H9 (cell line): ENCODE data around the gene TUNAR. TPM values are rescaled to one million over a fixed set of nuclear protein-coding genes. Genes with fewer than 3 reads are reported as not detected.
A peak's percentile ranks its signal among the peaks of the same experiment; 100 is the strongest.

ENCODE experiments used
- DNase-seq: peaks from one replicate; pipeline ENCODE4 v3.0.0-alpha.2; 2017
- H2AFZ ChIP-seq: one replicate; pipeline ENCODE4 v1.6.1; 2013; ENCODE audit warnings: mild to moderate bottlenecking, low read length, control low read depth, moderate library complexity
- H2AK5ac ChIP-seq: 2 replicates; pipeline ENCODE4 v1.6.1; 2013; ENCODE audit warnings: low read length, control low read depth, mixed read lengths; ENCODE audit not compliant: insufficient read length
- H2BK120ac ChIP-seq: one replicate; pipeline ENCODE4 v1.6.1; 2013; ENCODE audit warnings: low read depth, mild to moderate bottlenecking, low read length, control low read depth, inconsistent platforms; ENCODE audit not compliant: poor library complexity, severe bottlenecking
- H2BK12ac ChIP-seq: 2 replicates; pipeline ENCODE4 v1.6.1; 2013; ENCODE audit warnings: low read length, control low read depth, mixed read lengths, low read depth; ENCODE audit not compliant: insufficient read length
- H2BK15ac ChIP-seq: 2 replicates; pipeline ENCODE4 v1.6.1; 2013; ENCODE audit warnings: low read depth, low read length, control low read depth
- H2BK20ac ChIP-seq: one replicate; pipeline ENCODE4 v1.6.1; 2013; ENCODE audit warnings: low read depth, mild to moderate bottlenecking, low read length, control low read depth, inconsistent platforms; ENCODE audit not compliant: poor library complexity, severe bottlenecking
- H2BK5ac ChIP-seq: 2 replicates; pipeline ENCODE4 v1.6.1; 2013; ENCODE audit warnings: low read length, control low read depth, mixed read lengths; ENCODE audit not compliant: insufficient read length
- H3K14ac ChIP-seq: 2 replicates; pipeline ENCODE4 v1.6.1; 2013; ENCODE audit warnings: low read length, control low read depth; ENCODE audit not compliant: insufficient read depth
- H3K18ac ChIP-seq: 2 replicates; pipeline ENCODE4 v1.6.1; 2013; ENCODE audit warnings: low read depth, mild to moderate bottlenecking, mixed read lengths, low read length, control low read depth; ENCODE audit not compliant: insufficient read length
- H3K23ac ChIP-seq: 2 replicates; pipeline ENCODE4 v1.6.1; 2013; ENCODE audit warnings: low read length, control low read depth, mixed read lengths, low read depth; ENCODE audit not compliant: insufficient read length
- H3K23me2 ChIP-seq: 2 replicates; pipeline ENCODE4 v1.6.1; 2013; ENCODE audit warnings: low read depth, mild to moderate bottlenecking, mixed read lengths, low read length, control low read depth; ENCODE audit not compliant: insufficient read length, poor library complexity, severe bottlenecking
- H3K27ac ChIP-seq: 2 replicates; pipeline ENCODE4 v1.5.1; 2013; ENCODE audit warnings: low read length, control low read depth, mixed read lengths, low read depth; ENCODE audit not compliant: insufficient read length
- H3K27me3 ChIP-seq: 2 replicates; pipeline ENCODE4 v1.6.1; 2013; ENCODE audit warnings: low read length, control low read depth, inconsistent platforms; ENCODE audit not compliant: insufficient read depth
- H3K4ac ChIP-seq: 2 replicates; pipeline ENCODE4 v1.6.1; 2013; ENCODE audit warnings: low read depth, mild to moderate bottlenecking, control low read depth, inconsistent platforms, low read length, moderate library complexity
- H3K4me1 ChIP-seq: 2 replicates; pipeline ENCODE4 v1.6.1; 2013; ENCODE audit warnings: low read length, control low read depth, inconsistent platforms; ENCODE audit not compliant: insufficient read depth
- H3K4me2 ChIP-seq: 2 replicates; pipeline ENCODE4 v1.6.1; 2013; ENCODE audit warnings: low read length, control low read depth, mixed read lengths; ENCODE audit not compliant: insufficient read length, insufficient read depth
- H3K56ac ChIP-seq: 2 replicates; pipeline ENCODE4 v1.6.1; 2013; ENCODE audit warnings: low read depth, mild to moderate bottlenecking, mixed read lengths, low read length, control low read depth; ENCODE audit not compliant: insufficient read length
- H3K79me1 ChIP-seq: 2 replicates; pipeline ENCODE4 v1.6.1; 2013; ENCODE audit warnings: low read depth, mild to moderate bottlenecking, moderate library complexity, low read length, control low read depth, inconsistent platforms; ENCODE audit not compliant: insufficient read depth, poor library complexity, severe bottlenecking
- H3K79me2 ChIP-seq: 2 replicates; pipeline ENCODE4 v1.6.1; 2013; ENCODE audit warnings: low read length, control low read depth, inconsistent platforms; ENCODE audit not compliant: insufficient read depth
- H3K9ac ChIP-seq: 2 replicates; pipeline ENCODE4 v1.6.1; 2013; ENCODE audit warnings: low read length, control low read depth, mixed read lengths; ENCODE audit not compliant: insufficient read length; ENCODE audit errors: extremely low read depth
- H3K9me3 ChIP-seq: one replicate; pipeline ENCODE4 v1.6.1; 2013; ENCODE audit warnings: low read depth, low read length, inconsistent platforms; ENCODE audit not compliant: control insufficient read depth
- H3T11ph ChIP-seq: one replicate; pipeline ENCODE4 v1.6.1; 2013; ENCODE audit warnings: mild to moderate bottlenecking, low read length, control low read depth, inconsistent platforms
- H4K20me1 ChIP-seq: one replicate; pipeline ENCODE4 v1.6.1; 2013; ENCODE audit not compliant: control insufficient read depth, insufficient read length, insufficient read depth
- H4K5ac ChIP-seq: 2 replicates; pipeline ENCODE4 v1.6.1; 2013; ENCODE audit warnings: low read depth, mild to moderate bottlenecking, mixed read lengths, low read length, control low read depth; ENCODE audit not compliant: insufficient read length
- H4K8ac ChIP-seq: replicated peaks from 2 replicates; pipeline ENCODE4 v1.6.1; 2013; ENCODE audit warnings: low read length, control low read depth, mixed read lengths, low read depth; ENCODE audit not compliant: insufficient read length
- H4K91ac ChIP-seq: 2 replicates; pipeline ENCODE4 v1.6.1; 2013; ENCODE audit warnings: low read depth, mild to moderate bottlenecking, moderate library complexity, mixed read lengths, low read length, control low read depth; ENCODE audit not compliant: insufficient read length
- H3K27ac Mint-ChIP-seq, 3 experiments: 2 replicates in 2 of 3; 3 replicates in 1 of 3; pipeline ENCODE4 v1.8.0; 2020 to 2021; ENCODE audit warnings: mixed read lengths in 3 of 3, mild to moderate bottlenecking in 1 of 3, moderate library complexity in 1 of 3
- H3K27me3 Mint-ChIP-seq: 2 replicates; pipeline ENCODE4 v1.8.0; 2021; ENCODE audit warnings: low read depth, mild to moderate bottlenecking, moderate library complexity, mixed read lengths
- H3K36me3 Mint-ChIP-seq, 3 experiments: 2 replicates in 2 of 3; 3 replicates in 1 of 3; pipeline ENCODE4 v1.8.0; 2020 to 2021; ENCODE audit warnings: low read depth in 3 of 3, mixed read lengths in 3 of 3; ENCODE audit not compliant: insufficient read depth in 1 of 3
- H3K4me1 Mint-ChIP-seq, 2 experiments: 2 replicates each; pipeline ENCODE4 v1.8.0; 2020; ENCODE audit warnings: mixed read lengths in 2 of 2
- H3K4me3 Mint-ChIP-seq, 2 experiments: 2 replicates in 1 of 2; 3 replicates in 1 of 2; pipeline ENCODE4 v1.8.0; 2020 to 2021; ENCODE audit warnings: mild to moderate bottlenecking in 2 of 2, mixed read lengths in 2 of 2, moderate library complexity in 1 of 2
- H3K9me3 Mint-ChIP-seq, 2 experiments: 2 replicates in 1 of 2; 3 replicates in 1 of 2; pipeline ENCODE4 v1.8.0; 2020; ENCODE audit warnings: mild to moderate bottlenecking in 2 of 2, mixed read lengths in 2 of 2, moderate library complexity in 1 of 2
- WGBS: extraction: QIAGEN DNeasy Blood & Tissue Kit; methylation state at CpG from one replicate; pipeline ENCODE4 v1.1.7; 2013; ENCODE audit warnings: missing lambda C conversion rate, low lambda C conversion rate, mixed read lengths; ENCODE audit not compliant: insufficient read length; ENCODE audit errors: extremely low coverage; 5-methylcytosine and 5-hydroxymethylcytosine counted together
- total RNA-seq: library from RNA; stranded (reverse); gene quantifications from 2 replicates; pipeline ENCODE4 v1.2.1, GENCODE V29; 2021
- TF ChIP-seq, protein P1 (sequence below): fragments of 200-600 bp; sonication (generic); conservative IDR thresholded peaks from 3 replicates; pipeline ENCODE4 v1.8.0; 2021; ENCODE audit warnings: antibody characterized with exemption, mild to moderate bottlenecking

TUNAR gene
- total RNA-seq, 1 experiment from 2014 or later = 26.2 TPM

DNA sequence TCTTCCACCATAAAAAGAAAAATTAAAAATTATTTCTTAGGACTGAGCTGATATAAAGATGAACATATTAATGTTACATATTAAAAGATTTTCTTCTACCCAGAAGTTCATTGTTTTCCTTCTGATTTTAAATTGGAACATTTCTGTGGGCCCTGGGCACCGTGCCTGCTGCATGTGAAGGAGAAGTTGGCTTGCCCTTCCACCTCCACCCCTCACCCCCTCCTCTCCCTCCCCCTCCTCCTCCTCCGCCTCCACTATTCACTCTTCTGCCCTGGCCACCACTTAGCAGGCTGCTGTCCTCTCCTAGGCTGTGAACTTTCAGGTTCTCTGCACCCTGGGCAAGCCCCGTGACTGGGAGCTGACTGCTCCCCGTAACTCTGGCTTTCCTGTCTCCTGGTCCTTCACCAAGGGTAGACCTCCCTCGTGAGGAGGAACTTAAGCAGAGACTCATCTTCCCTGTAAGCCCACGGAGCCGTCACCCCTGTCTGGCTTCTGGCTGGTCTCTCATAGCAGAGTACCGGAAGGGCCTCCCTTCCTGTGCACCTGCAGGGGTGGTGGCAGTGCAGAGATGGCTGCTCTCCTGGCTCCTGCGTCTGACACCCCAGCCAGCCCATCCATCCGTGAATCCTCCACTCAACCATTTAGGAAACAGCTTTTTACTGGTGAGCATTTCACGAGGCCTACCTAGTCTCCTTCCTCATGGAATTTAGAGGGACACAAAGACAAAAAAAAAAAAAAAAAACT lies 12.8 kb downstream of the TUNAR start:
- Histone ChIP-seq H3K9me3 (no peaks in the 10 kb centered on the region), H3K79me2 (peaks cover 3% of the 10 kb centered on the region; the same call in 1 of the 2 replicates), H3K4ac (no peak overlapping the region), H3K27me3 (no peaks in the 10 kb centered on the region), H2AFZ (no peak overlapping the region), H3K23ac (no peak overlapping the region), H2BK20ac (no peak overlapping the region), H3K4me1 (peaks cover 7% of the 10 kb centered on the region; the same call in 1 of the 2 replicates), H3K14ac (no peak overlapping the region), H3K79me1 (no peaks in the 10 kb centered on the region), H3K18ac (no peak overlapping the region), H4K8ac (no peak overlapping the region), H3K56ac (no peak overlapping the region), H3K23me2 (no peaks in the 10 kb centered on the region), H2BK12ac (no peak overlapping the region), H4K91ac (no peak overlapping the region), H4K5ac (no peak overlapping the region), H3K27ac (no peak overlapping the region), H2AK5ac (no peak overlapping the region), H3T11ph (no peak overlapping the region), H2BK5ac (no peak overlapping the region), H2BK120ac (no peak overlapping the region), H4K20me1 (no peaks in the 10 kb centered on the region), H3K9ac (no peak overlapping the region), H3K4me2 (no peak overlapping the region), H2BK15ac (no peak overlapping the region)
- DNase-seq = no peak
- Mint-ChIP-seq H3K4me3 (no peak overlapping the region), H3K4me1 (peaks cover 26 to 34% of the 10 kb centered on the region in 2 experiments), H3K27me3 (peaks cover 1% of the 10 kb centered on the region; the same call in 1 of the 2 replicates), H3K9me3 (no peaks in the 10 kb centered on the region; a peak in 1 of 5 replicates), H3K36me3 (peaks cover 2 to 14% (median 7%) of the 10 kb centered on the region in 3 experiments; a peak in 4 of 7 replicates), H3K27ac (peak overlapping the region in 1 of 3 experiments; percentile 64; a peak in 1 of 7 replicates)
- TF ChIP-seq, protein P1, sequence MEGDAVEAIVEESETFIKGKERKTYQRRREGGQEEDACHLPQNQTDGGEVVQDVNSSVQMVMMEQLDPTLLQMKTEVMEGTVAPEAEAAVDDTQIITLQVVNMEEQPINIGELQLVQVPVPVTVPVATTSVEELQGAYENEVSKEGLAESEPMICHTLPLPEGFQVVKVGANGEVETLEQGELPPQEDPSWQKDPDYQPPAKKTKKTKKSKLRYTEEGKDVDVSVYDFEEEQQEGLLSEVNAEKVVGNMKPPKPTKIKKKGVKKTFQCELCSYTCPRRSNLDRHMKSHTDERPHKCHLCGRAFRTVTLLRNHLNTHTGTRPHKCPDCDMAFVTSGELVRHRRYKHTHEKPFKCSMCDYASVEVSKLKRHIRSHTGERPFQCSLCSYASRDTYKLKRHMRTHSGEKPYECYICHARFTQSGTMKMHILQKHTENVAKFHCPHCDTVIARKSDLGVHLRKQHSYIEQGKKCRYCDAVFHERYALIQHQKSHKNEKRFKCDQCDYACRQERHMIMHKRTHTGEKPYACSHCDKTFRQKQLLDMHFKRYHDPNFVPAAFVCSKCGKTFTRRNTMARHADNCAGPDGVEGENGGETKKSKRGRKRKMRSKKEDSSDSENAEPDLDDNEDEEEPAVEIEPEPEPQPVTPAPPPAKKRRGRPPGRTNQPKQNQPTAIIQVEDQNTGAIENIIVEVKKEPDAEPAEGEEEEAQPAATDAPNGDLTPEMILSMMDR = no peak
- WGBS = no CpG with 5 or more reads among the region's 11 CpGs
